Keratinocyte (primary cell): Measurements from ENCODE around the gene KNG1.

Experiments used
- EZH2 ChIP-seq: IDR thresholded peaks from one replicate; pipeline ENCODE4 v1.6.1; 2012; ENCODE audit warnings: inconsistent platforms, mild to moderate bottlenecking, low read length, moderate library complexity
- TF ChIP-seq, protein P1 (sequence below), 3 experiments: IDR thresholded peaks in 1 of 3; conservative IDR thresholded peaks in 1 of 3; optimal IDR thresholded peaks in 1 of 3; 2 replicates in 2 of 3; 3 replicates in 1 of 3; pipeline versions ENCODE3 to v1.5.1; 2011; ENCODE audit warnings: low read length in 3 of 3, mild to moderate bottlenecking in 3 of 3, moderate library complexity in 2 of 3, control low read depth in 1 of 3, inconsistent platforms in 1 of 3; ENCODE audit not compliant: insufficient read depth in 2 of 3; ENCODE audit errors: extremely low read depth in 1 of 3

DNA sequence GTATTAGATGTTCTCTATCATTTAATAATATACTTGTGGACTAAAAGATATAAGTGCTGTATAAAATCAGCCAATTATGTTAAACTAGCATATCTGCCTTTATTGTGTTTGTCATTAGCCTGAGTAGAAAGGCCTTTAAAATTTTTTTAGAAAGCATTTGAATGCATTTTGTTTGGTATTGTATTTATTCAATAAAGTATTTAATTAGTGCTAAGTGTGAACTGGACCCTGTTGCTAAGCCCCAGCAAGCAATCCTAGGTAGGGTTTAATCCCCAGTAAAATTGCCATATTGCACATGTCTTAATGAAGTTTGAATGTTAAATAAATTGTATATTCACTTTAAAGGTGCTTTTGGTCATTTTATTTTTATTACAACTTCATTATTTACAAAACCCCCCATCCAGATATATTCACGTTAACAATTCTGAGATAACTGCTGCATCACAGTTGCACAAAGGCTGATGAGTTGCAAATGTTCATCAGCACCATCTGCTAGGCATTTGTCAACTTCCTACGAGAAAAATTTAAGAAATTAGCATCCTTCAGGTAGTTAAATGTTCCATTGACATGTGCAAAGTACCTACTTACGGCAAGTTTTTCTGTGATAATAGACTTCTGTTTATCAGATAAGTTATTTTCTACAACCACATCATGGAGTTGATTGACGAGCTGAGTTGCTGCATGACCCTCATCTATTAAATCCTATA, 72.5 kb downstream of the KNG1 start:
- TF ChIP-seq, protein P1, sequence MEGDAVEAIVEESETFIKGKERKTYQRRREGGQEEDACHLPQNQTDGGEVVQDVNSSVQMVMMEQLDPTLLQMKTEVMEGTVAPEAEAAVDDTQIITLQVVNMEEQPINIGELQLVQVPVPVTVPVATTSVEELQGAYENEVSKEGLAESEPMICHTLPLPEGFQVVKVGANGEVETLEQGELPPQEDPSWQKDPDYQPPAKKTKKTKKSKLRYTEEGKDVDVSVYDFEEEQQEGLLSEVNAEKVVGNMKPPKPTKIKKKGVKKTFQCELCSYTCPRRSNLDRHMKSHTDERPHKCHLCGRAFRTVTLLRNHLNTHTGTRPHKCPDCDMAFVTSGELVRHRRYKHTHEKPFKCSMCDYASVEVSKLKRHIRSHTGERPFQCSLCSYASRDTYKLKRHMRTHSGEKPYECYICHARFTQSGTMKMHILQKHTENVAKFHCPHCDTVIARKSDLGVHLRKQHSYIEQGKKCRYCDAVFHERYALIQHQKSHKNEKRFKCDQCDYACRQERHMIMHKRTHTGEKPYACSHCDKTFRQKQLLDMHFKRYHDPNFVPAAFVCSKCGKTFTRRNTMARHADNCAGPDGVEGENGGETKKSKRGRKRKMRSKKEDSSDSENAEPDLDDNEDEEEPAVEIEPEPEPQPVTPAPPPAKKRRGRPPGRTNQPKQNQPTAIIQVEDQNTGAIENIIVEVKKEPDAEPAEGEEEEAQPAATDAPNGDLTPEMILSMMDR (optimal IDR thresholded peaks at IDR 0.05 in 1 of 3, IDR thresholded peaks at IDR 0.05 in 1 of 3, conservative IDR thresholded peaks at IDR 0.05 in 1 of 3; ENCODE audit: extremely low read depth in 1 of 3, insufficient read depth in 2 of 3, low read length in 3 of 3) = no peak
- TF ChIP-seq EZH2 = no peak
